Hepatocyte (in vitro differentiated cells): Measurements from ENCODE around the gene PRKCA. TPM values are rescaled to one million over a fixed set of nuclear protein-coding genes. Genes with fewer than 3 reads are reported as not detected.

ENCODE experiments used
- DNase-seq: peaks from one replicate; pipeline ENCODE4 v3.0.0-alpha.2; 2016; ENCODE audit warnings: low spot score
- H2AFZ ChIP-seq: fragments of 200-600 bp; sonication (generic); 2 replicates; pipeline ENCODE4 v1.6.0; 2016; ENCODE audit warnings: antibody characterized with exemption, mild to moderate bottlenecking
- H3K27ac ChIP-seq: fragments of 200-600 bp; sonication (generic); 2 replicates; pipeline ENCODE4 v1.5.1; 2016; ENCODE audit warnings: mild to moderate bottlenecking
- H3K27me3 ChIP-seq: fragments of 200-600 bp; sonication (generic); 2 replicates; pipeline ENCODE4 v1.6.1; 2016
- H3K36me3 ChIP-seq: fragments of 200-600 bp; sonication (generic); replicated peaks from 2 replicates; pipeline ENCODE4 v1.5.1; 2016; ENCODE audit warnings: low read depth; ENCODE audit not compliant: insufficient read depth
- H3K4me1 ChIP-seq: fragments of 200-600 bp; sonication (generic); 2 replicates; pipeline ENCODE4 v1.5.1; 2016; ENCODE audit warnings: mild to moderate bottlenecking, moderate library complexity; ENCODE audit not compliant: insufficient read depth
- H3K4me2 ChIP-seq: fragments of 200-600 bp; sonication (generic); 2 replicates; pipeline ENCODE4 v1.6.0; 2016
- H3K4me3 ChIP-seq: fragments of 200-600 bp; sonication (generic); 2 replicates; pipeline ENCODE4 v1.5.1; 2016; ENCODE audit warnings: mild to moderate bottlenecking
- H3K79me2 ChIP-seq: fragments of 200-600 bp; sonication (generic); 2 replicates; pipeline ENCODE4 v1.6.0; 2017; ENCODE audit warnings: mild to moderate bottlenecking
- H3K9me2 ChIP-seq: fragments of 200-600 bp; sonication (generic); replicated peaks from 2 replicates; pipeline ENCODE4 v1.6.0; 2017; ENCODE audit warnings: mild to moderate bottlenecking; ENCODE audit not compliant: insufficient read depth
- H3K9me3 ChIP-seq: fragments of 200-600 bp; sonication (generic); 2 replicates; pipeline ENCODE4 v1.5.1; 2016; ENCODE audit warnings: low read depth, mild to moderate bottlenecking
- H4K20me1 ChIP-seq: fragments of 200-600 bp; sonication (generic); 2 replicates; pipeline ENCODE4 v1.6.0; 2016; ENCODE audit warnings: mild to moderate bottlenecking; ENCODE audit not compliant: insufficient read depth, poor library complexity, severe bottlenecking
- EZH2 ChIP-seq: fragments of 200-600 bp; sonication (generic); IDR thresholded peaks from 2 replicates; pipeline ENCODE4 v1.6.1; 2016; ENCODE audit warnings: antibody characterized with exemption, mild to moderate bottlenecking, borderline replicate concordance
- EZH2phosphoT487 ChIP-seq: fragments of 200-600 bp; sonication (generic); IDR thresholded peaks from one replicate; pipeline ENCODE4 v1.6.1; 2018; ENCODE audit warnings: antibody characterized with exemption, mild to moderate bottlenecking, low read depth, moderate library complexity; ENCODE audit not compliant: unreplicated experiment, severe bottlenecking
- WGBS: methylation state at CpG from one replicate; pipeline ENCODE4 v1.1.6; 2016; ENCODE audit warnings: low lambda C conversion rate; ENCODE audit errors: missing lambda C conversion rate; 5-methylcytosine and 5-hydroxymethylcytosine counted together
- polyA plus RNA-seq: library from polyadenylated mRNA; unstranded; fragments of >200 nt; fragmentation: Nextera tagmentation; extraction: Ambion mirVana; gene quantifications from 2 replicates; pipeline ENCODE4 v1.2.1, GENCODE V29; 2016
- total RNA-seq: library from RNA; depleted of rRNA; stranded (reverse); fragments of >200 nt; gene quantifications from 2 replicates; pipeline ENCODE4 v1.2.3, GENCODE V29; 2014
- TF ChIP-seq, protein P1 (sequence below): fragments of 200-600 bp; sonication (generic); IDR thresholded peaks from 2 replicates; pipeline ENCODE4 v1.5.1; 2016; ENCODE audit warnings: antibody characterized with exemption, mild to moderate bottlenecking; ENCODE audit not compliant: poor library complexity

PRKCA gene
- total and polyA plus RNA-seq, 2 experiments from 2014 or later: 5.9 to 18.5 TPM

DNA sequence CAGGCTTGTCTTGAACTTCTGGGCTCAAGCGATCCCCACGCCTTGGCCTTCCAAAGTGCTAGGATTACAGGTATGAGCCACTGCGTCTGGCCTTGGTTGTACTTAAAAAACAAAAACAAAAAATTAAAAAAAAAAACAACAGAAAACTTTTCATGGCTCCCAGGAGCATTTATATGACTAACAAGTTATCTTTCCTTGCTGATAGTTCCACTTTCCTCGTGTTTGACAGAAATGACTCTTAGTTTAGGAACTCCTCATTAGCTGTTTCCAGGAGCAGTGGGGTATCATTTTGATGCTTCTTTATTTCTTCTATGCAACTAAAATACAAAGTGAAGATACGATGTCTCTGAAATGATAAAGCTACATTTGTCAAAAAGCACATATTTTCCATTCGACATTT, 165.4 kb downstream of the PRKCA start:
- H3K36me3 ChIP-seq: no peaks in the 10 kb centered on the region
- H3K4me2 ChIP-seq: no peak overlapping the region
- no peaks in the 10 kb centered on the region for H4K20me1 ChIP-seq
- peak overlapping the region; percentile 76 for H3K27ac ChIP-seq
- H3K4me3 ChIP-seq: no peak overlapping the region
- peaks cover 32% of the 10 kb centered on the region for H3K4me1 ChIP-seq
- H3K9me2 ChIP-seq: no peaks in the 10 kb centered on the region
- H2AFZ ChIP-seq: no peak overlapping the region
- TF ChIP-seq EZH2phosphoT487: no peak
- TF ChIP-seq, protein P1, sequence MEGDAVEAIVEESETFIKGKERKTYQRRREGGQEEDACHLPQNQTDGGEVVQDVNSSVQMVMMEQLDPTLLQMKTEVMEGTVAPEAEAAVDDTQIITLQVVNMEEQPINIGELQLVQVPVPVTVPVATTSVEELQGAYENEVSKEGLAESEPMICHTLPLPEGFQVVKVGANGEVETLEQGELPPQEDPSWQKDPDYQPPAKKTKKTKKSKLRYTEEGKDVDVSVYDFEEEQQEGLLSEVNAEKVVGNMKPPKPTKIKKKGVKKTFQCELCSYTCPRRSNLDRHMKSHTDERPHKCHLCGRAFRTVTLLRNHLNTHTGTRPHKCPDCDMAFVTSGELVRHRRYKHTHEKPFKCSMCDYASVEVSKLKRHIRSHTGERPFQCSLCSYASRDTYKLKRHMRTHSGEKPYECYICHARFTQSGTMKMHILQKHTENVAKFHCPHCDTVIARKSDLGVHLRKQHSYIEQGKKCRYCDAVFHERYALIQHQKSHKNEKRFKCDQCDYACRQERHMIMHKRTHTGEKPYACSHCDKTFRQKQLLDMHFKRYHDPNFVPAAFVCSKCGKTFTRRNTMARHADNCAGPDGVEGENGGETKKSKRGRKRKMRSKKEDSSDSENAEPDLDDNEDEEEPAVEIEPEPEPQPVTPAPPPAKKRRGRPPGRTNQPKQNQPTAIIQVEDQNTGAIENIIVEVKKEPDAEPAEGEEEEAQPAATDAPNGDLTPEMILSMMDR: no peak
- no peak for TF ChIP-seq EZH2
- WGBS: 84% methylated on average over 6 of the region's 6 CpGs
- H3K79me2 ChIP-seq: peaks cover 12% of the 10 kb centered on the region
- H3K9me3 ChIP-seq: no peaks in the 10 kb centered on the region
- H3K27me3 ChIP-seq: no peaks in the 10 kb centered on the region
- no peak for DNase-seq

DNA sequence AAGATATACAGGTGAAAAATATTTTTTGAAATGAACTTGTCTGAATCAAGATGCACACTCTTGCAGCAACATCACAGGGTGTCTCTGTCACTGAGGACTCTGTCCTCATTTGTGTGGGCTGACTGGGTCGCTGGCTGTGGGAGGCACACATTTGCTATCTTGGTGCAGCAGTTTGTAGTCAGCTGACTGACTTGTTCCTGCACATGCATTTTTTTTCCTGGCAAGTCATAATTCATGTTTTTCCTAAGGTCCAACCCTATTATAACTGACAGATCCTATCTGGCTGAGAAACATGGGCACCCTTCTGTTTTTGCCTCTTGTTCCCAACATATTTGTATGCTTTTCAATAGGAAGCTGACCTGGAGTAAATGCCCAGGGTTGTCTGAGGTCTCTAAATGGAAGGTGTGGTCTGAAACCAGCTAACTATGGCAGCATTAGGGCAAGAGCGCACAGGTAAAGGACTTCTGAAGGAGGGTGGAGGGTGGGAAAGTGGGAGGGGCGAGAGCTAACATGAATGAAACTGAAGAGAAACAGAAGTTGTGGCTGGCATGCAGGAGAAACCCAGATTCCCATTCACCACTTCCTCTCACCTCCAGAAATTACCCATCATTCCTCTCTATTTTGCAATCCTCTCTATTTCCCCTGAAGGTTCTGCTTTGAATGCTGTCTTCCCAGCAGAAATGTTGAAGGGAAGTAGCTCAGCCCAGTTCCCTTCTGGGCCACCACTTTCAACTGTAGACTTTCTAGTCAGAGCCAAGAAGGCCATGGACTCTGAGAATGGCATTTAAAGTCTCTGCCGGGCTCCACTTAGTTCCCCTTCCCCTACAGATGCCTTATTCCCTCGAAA, 166.1 kb downstream of the PRKCA start:
- no peaks in the 10 kb centered on the region for H3K27me3 ChIP-seq
- WGBS: 78% methylated on average over 5 of the region's 5 CpGs
- H2AFZ ChIP-seq: no peak overlapping the region
- TF ChIP-seq, protein P1: no peak
- no peak for TF ChIP-seq EZH2phosphoT487
- TF ChIP-seq EZH2: no peak
- H3K4me1 ChIP-seq: peaks cover 32% of the 10 kb centered on the region
- H3K27ac ChIP-seq: peak overlapping the region; percentile 76
- H3K4me2 ChIP-seq: peak overlapping the region; percentile 36
- H3K4me3 ChIP-seq: no peak overlapping the region
- no peaks in the 10 kb centered on the region for H4K20me1 ChIP-seq
- no peaks in the 10 kb centered on the region for H3K9me2 ChIP-seq
- DNase-seq: peak; percentile 39
- no peaks in the 10 kb centered on the region for H3K36me3 ChIP-seq
- H3K79me2 ChIP-seq: peaks cover 12% of the 10 kb centered on the region
- no peaks in the 10 kb centered on the region for H3K9me3 ChIP-seq

DNA sequence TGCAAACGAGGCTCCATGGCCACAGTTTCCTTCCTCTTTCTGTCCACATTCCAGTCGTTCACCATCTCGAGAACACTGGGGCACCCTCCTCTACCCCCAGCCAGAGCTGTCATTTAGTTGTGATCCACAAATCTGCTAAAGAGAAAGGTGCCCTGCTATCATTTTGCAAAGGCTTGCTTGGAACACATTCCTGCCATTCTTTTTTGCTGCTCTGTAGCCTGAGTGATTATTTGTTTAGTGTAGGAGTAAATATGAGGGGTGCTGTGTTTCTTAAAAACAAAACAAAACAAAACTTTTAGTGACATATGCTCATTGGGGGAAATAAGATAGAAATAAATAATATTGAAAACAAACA, 166.7 kb downstream of the PRKCA start:
- Histone ChIP-seq H3K79me2 (peaks cover 12% of the 10 kb centered on the region), H2AFZ (no peak overlapping the region), H3K27me3 (no peaks in the 10 kb centered on the region), H3K4me1 (peaks cover 32% of the 10 kb centered on the region), H3K9me3 (no peaks in the 10 kb centered on the region), H4K20me1 (no peaks in the 10 kb centered on the region), H3K4me3 (no peak overlapping the region), H3K36me3 (no peaks in the 10 kb centered on the region), H3K27ac (peak overlapping the region; percentile 76), H3K4me2 (no peak overlapping the region), H3K9me2 (no peaks in the 10 kb centered on the region)
- no peak for DNase-seq
- WGBS: 24% methylated on average over 3 of the region's 3 CpGs
- TF ChIP-seq EZH2phosphoT487 (no peak), EZH2 (no peak)
- TF ChIP-seq, protein P1: no peak
